ENCODE measurements around the gene FOXK1.

DNA sequence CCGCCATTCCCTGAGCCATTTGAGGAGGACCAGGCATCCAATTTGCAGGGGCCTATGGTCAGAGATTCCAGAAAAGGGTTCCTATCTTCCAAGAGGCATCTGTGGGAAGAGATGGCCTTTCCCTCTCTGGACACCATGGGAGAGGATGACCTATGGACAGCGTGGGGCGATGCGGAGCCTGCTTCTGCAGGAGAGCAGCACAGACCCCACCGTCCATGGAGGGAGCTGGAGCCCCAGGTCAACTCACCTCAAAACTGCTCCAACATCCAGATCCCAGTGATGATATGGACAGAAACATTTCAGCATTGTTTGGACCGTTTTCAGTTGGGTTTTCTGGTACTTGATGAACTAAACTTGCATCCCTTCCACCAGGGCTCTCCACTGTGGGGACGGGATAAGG, 34.0 kb upstream of the FOXK1 start:
- no peak for TF ChIP-seq FOXM1 (IDR thresholded peaks at IDR 0.05; ENCODE audit: borderline replicate concordance)
- TF ChIP-seq BHLHE40 (IDR thresholded peaks at IDR 0.05; ENCODE audit: borderline replicate concordance), result no peak

Measured in HEK293T (cell line).